A673 (cell line): ENCODE measurements around the gene GLT6D1. TPM values are rescaled to one million over a fixed set of nuclear protein-coding genes. Genes with fewer than 3 reads are reported as not detected.

Experiments
- BruUV-seq: library from RNA; stranded (reverse); fragments of 400-500 nt; replicated peaks from 2 replicates; lab custom pipeline; 2021; lab: Mats Ljungman, UMichigan
- CTCF ChIA-PET: fragments of 300-600 bp; sonication (Branson Sonifier 250); formaldehyde crosslinking; loops from one replicate; lab custom pipeline; 2022; ENCODE audit warnings: antibody characterized with exemption; lab: Charles Lee
- POLR2A ChIA-PET: fragments of 300-600 bp; sonication (Branson Sonifier 250); formaldehyde crosslinking; loops from one replicate; lab custom pipeline; 2022; ENCODE audit warnings: antibody characterized with exemption; ENCODE audit not compliant: low non-redundant PET; lab: Charles Lee
- DNase-seq: peaks from one replicate; pipeline ENCODE4 v3.0.0-alpha.2; 2015; ENCODE audit warnings: low spot score
- H3K27ac ChIP-seq: fragments of 200-600 bp; sonication (generic); 2 replicates; pipeline ENCODE4 v1.5.1; 2016; ENCODE audit warnings: mixed run types, low read depth, mild to moderate bottlenecking, mixed read lengths, antibody characterized with exemption, low read length; ENCODE audit not compliant: poor library complexity, severe bottlenecking
- H3K27me3 ChIP-seq: fragments of 200-600 bp; sonication (generic); replicated peaks from 2 replicates; pipeline ENCODE4 v1.6.1; 2017; ENCODE audit warnings: mixed run types, low read depth, mild to moderate bottlenecking, mixed read lengths, antibody characterized with exemption, low read length; ENCODE audit not compliant: insufficient read depth, poor library complexity
- H3K36me3 ChIP-seq: fragments of 200-600 bp; sonication (generic); 2 replicates; pipeline ENCODE4 v1.6.1; 2016; ENCODE audit warnings: mixed run types, mild to moderate bottlenecking, mixed read lengths, antibody characterized with exemption, low read length; ENCODE audit not compliant: insufficient read depth, poor library complexity, severe bottlenecking
- H3K4me1 ChIP-seq: fragments of 200-600 bp; sonication (generic); 2 replicates; pipeline ENCODE4 v1.6.1; 2017; ENCODE audit warnings: mixed run types, mild to moderate bottlenecking, mixed read lengths, antibody characterized with exemption, low read length; ENCODE audit not compliant: insufficient read depth, poor library complexity, severe bottlenecking
- H3K4me3 ChIP-seq: fragments of 200-600 bp; sonication (generic); 2 replicates; pipeline ENCODE4 v1.5.1; 2016; ENCODE audit warnings: low read depth, mixed run types, mild to moderate bottlenecking, mixed read lengths, low read length; ENCODE audit not compliant: poor library complexity, severe bottlenecking
- H3K9me3 ChIP-seq: fragments of 200-600 bp; sonication (generic); 2 replicates; pipeline ENCODE4 v1.6.1; 2016; ENCODE audit warnings: mixed run types, low read depth, mild to moderate bottlenecking, mixed read lengths, antibody characterized with exemption, low read length; ENCODE audit not compliant: poor library complexity, severe bottlenecking
- EZH2 ChIP-seq: fragments of 200-600 bp; sonication (generic); IDR thresholded peaks from 2 replicates; pipeline ENCODE4 v1.6.1; 2017; ENCODE audit warnings: borderline replicate concordance, low read depth, mild to moderate bottlenecking, mixed read lengths, antibody characterized with exemption, low read length; ENCODE audit not compliant: poor library complexity, severe bottlenecking
- intact Hi-C: fragments of 100-400 bp; cut with micrococcal nuclease; formaldehyde crosslinking; loops from one replicate; pipeline ENCODE4 v1.10.0; 2022; ENCODE audit not compliant: unreplicated experiment
- total RNA-seq: library from RNA; stranded (reverse); gene quantifications from 2 replicates; pipeline ENCODE4 v1.2.3, GENCODE V29; 2021
- TF ChIP-seq, protein P1 (sequence below): fragments of 300-800, 200-600 bp; sonication (generic); conservative IDR thresholded peaks from 2 replicates; pipeline ENCODE4 v1.5.1; 2017; ENCODE audit warnings: low read depth, mild to moderate bottlenecking, antibody characterized with exemption, low read length, moderate library complexity, mixed read lengths

The GLT6D1 gene
- total RNA-seq, 1 experiment from 2014 or later = not detected

DNA sequence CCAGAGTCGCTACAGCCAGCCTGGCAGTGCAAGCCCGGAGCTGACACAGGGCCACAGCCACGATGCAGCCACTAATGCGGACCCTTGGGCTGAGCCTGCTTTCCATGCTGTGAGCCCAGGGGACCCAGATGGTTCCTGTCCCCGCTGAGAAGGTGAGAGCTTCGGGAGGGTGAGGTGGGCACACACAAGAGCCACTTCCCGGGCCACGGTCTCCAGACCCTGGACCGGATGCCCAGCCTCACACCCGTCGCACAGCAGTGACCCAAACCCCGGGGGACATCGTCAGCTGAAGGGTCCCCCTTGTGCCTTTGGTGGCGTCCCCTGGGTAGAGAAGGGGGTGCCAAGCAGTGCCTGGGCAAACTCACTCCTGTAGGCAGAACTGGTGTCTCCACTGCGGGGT, 64.4 kb downstream of the GLT6D1 start:
- ChIA-PET CTCF (no interaction called here), POLR2A (no interaction called here)
- Histone ChIP-seq H3K4me3 (no peak overlapping the region), H3K27me3 (peaks cover 15% of the 10 kb centered on the region), H3K4me1 (no peaks in the 10 kb centered on the region), H3K27ac (no peak overlapping the region), H3K36me3 (no peaks in the 10 kb centered on the region), H3K9me3 (no peaks in the 10 kb centered on the region)
- TF ChIP-seq, protein P1, sequence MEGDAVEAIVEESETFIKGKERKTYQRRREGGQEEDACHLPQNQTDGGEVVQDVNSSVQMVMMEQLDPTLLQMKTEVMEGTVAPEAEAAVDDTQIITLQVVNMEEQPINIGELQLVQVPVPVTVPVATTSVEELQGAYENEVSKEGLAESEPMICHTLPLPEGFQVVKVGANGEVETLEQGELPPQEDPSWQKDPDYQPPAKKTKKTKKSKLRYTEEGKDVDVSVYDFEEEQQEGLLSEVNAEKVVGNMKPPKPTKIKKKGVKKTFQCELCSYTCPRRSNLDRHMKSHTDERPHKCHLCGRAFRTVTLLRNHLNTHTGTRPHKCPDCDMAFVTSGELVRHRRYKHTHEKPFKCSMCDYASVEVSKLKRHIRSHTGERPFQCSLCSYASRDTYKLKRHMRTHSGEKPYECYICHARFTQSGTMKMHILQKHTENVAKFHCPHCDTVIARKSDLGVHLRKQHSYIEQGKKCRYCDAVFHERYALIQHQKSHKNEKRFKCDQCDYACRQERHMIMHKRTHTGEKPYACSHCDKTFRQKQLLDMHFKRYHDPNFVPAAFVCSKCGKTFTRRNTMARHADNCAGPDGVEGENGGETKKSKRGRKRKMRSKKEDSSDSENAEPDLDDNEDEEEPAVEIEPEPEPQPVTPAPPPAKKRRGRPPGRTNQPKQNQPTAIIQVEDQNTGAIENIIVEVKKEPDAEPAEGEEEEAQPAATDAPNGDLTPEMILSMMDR = no peak
- no peak for TF ChIP-seq EZH2
- DNase-seq = no peak
- intact Hi-C loops = no loop called here
- no TSS peak for BruUV-seq

DNA sequence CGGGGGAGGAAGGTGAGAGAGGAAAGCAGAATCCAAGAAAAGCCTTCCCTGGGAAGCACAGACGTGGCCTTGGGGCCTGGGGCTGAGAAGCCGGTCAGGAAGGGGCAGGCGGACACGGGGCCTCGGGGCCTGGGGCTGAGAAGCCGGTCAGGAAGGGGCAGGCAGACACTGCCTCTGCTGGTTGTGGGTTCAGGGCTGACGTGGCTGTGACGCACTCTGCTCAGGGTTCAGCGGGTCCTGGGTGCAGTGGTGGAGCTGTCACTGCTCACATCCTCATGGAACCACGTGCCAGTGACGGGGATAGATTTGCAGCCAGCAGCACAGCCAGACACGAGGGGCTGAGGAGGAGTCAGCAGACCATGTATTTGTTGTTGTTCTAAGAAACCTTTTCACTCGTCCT, 65.0 kb downstream of the GLT6D1 start:
- H3K4me3 ChIP-seq = no peak overlapping the region
- no peaks in the 10 kb centered on the region for H3K36me3 ChIP-seq
- H3K27me3 ChIP-seq = peaks cover 16% of the 10 kb centered on the region
- H3K27ac ChIP-seq = no peak overlapping the region
- ChIA-PET POLR2A (no interaction called here), CTCF (no interaction called here)
- no peaks in the 10 kb centered on the region for H3K4me1 ChIP-seq
- BruUV-seq = no TSS peak
- no peak for TF ChIP-seq EZH2
- TF ChIP-seq, protein P1 = no peak
- H3K9me3 ChIP-seq = peaks cover 1% of the 10 kb centered on the region
- DNase-seq = no peak
- intact Hi-C loops = no loop called here

Other genes with a start within 250 kb of the GLT6D1 start
- gene PPP1R26, start 159.8 kb downstream of the GLT6D1 start, total RNA-seq = 7.4 and 9.6 TPM in 2 replicates
- 83.2 and 88.8 TPM in 2 replicates for gene MRPS2, start 138.9 kb downstream of the GLT6D1 start, total RNA-seq
- gene LCN1, start 118.1 kb downstream of the GLT6D1 start, total RNA-seq = not detected in 2 replicates
- gene OBP2A, start 93.4 kb downstream of the GLT6D1 start, total RNA-seq = not detected in 2 replicates
- gene PAEP, start 77.8 kb downstream of the GLT6D1 start, total RNA-seq = not detected in 2 replicates
- not detected in 2 replicates for gene LCN9, start 23.8 kb upstream of the GLT6D1 start, total RNA-seq
- gene SOHLH1, start 59.9 kb upstream of the GLT6D1 start, total RNA-seq = not detected in 2 replicates
- 0.31 TPM in 1 of 2 replicates, not detected in the other for gene KCNT1, start 62.6 kb upstream of the GLT6D1 start, total RNA-seq